SK-N-SH (cell line): ENCODE measurements around the gene TMEM87A. TPM values are rescaled to one million over a fixed set of nuclear protein-coding genes. Genes with fewer than 3 reads are reported as not detected.

Experiments
- CTCF ChIA-PET: fragments of 300-600, 350-600 bp; formaldehyde crosslinking; extraction: SDS; loops from one replicate; lab custom pipeline; 2021; lab: Yijun Ruan, JAX
- POLR2A ChIA-PET: fragments of 350-600 bp; sonication (Branson Sonifier 250); formaldehyde crosslinking; extraction: SDS; loops from one replicate; lab custom pipeline; 2020; ENCODE audit warnings: antibody characterized with exemption, inconsistent platforms; lab: Yijun Ruan, JAX
- DNase-seq: peaks from one replicate; pipeline ENCODE4 v3.0.0; 2012
- H2AFZ ChIP-seq: fragments of 200-600 bp; sonication (generic); 2 replicates; pipeline ENCODE4 v1.8.1; 2016; ENCODE audit warnings: antibody characterized with exemption, mild to moderate bottlenecking, low read depth
- H3F3A ChIP-seq: fragments of 200-600 bp; sonication (generic); replicated peaks from 2 replicates; pipeline ENCODE3; 2016; ENCODE audit warnings: antibody characterized with exemption, mild to moderate bottlenecking; ENCODE audit not compliant: insufficient read depth
- H3K27ac ChIP-seq, 2 experiments: fragments of 200-500 bp in 1 of 2; fragments of 200-600 bp in 1 of 2; sonication (Bioruptor generic) in 1 of 2; sonication (generic), shearing (Covaris generic) in 1 of 2; 2 replicates each; pipeline versions ENCODE4 v1.5.1 to v1.6.1; 2014 to 2016; ENCODE audit warnings: low read depth in 2 of 2, inconsistent platforms in 1 of 2, low read length in 1 of 2, mild to moderate bottlenecking in 1 of 2, mixed read lengths in 1 of 2
- H3K27me3 ChIP-seq: fragments of 200-600 bp; sonication (generic), shearing (Covaris generic); 2 replicates; pipeline ENCODE4 v1.6.1; 2016; ENCODE audit warnings: mixed run types; ENCODE audit not compliant: insufficient read depth
- H3K36me3 ChIP-seq, 2 experiments: fragments of 200-500 bp in 1 of 2; fragments of 200-600 bp in 1 of 2; sonication (Bioruptor generic) in 1 of 2; sonication (generic) in 1 of 2; replicated peaks in 1 of 2; 2 replicates each; pipeline versions ENCODE3 to v1.5.1; 2014 to 2016; ENCODE audit warnings: low read length in 1 of 2, mild to moderate bottlenecking in 1 of 2; ENCODE audit not compliant: insufficient read depth in 2 of 2, control insufficient read depth in 1 of 2
- H3K4me1 ChIP-seq, 2 experiments: fragments of 200-500 bp in 1 of 2; fragments of 200-600 bp in 1 of 2; sonication (Bioruptor generic) in 1 of 2; sonication (generic), shearing (Covaris generic) in 1 of 2; 2 replicates each; pipeline versions ENCODE4 v1.5.1 to v1.6.1; 2014 to 2016; ENCODE audit warnings: low read depth in 1 of 2, low read length in 1 of 2, mixed run types in 1 of 2; ENCODE audit not compliant: insufficient read depth in 2 of 2, control insufficient read depth in 1 of 2
- H3K4me2 ChIP-seq: fragments of 200-600 bp; sonication (generic), shearing (Covaris generic); 2 replicates; pipeline ENCODE4 v1.6.1; 2017; ENCODE audit warnings: mixed run types
- H3K4me3 ChIP-seq, 2 experiments: fragments of 200-500 bp in 1 of 2; fragments of 200-600 bp in 1 of 2; sonication (Bioruptor generic) in 1 of 2; sonication (generic), shearing (Covaris generic) in 1 of 2; 2 replicates each; pipeline versions ENCODE4 v1.5.1 to v1.8.1; 2014 to 2016; ENCODE audit warnings: low read depth in 2 of 2, inconsistent platforms in 1 of 2, low read length in 1 of 2, mild to moderate bottlenecking in 1 of 2, mixed read lengths in 1 of 2, moderate library complexity in 1 of 2
- H3K79me2 ChIP-seq: fragments of 200-600 bp; sonication (generic); 2 replicates; pipeline ENCODE4 v1.8.1; 2017; ENCODE audit warnings: mild to moderate bottlenecking; ENCODE audit not compliant: insufficient read depth
- H3K9ac ChIP-seq: fragments of 200-600 bp; sonication (generic); 2 replicates; pipeline ENCODE4 v1.6.1; 2017; ENCODE audit warnings: mixed run types
- H3K9me2 ChIP-seq: fragments of 200-600 bp; sonication (generic); 2 replicates; pipeline ENCODE4 v1.6.1; 2017; ENCODE audit warnings: mixed run types
- H3K9me3 ChIP-seq: fragments of 200-600 bp; sonication (generic); 2 replicates; pipeline ENCODE4 v1.6.1; 2017; ENCODE audit warnings: mixed run types, mild to moderate bottlenecking, moderate library complexity
- H4K20me1 ChIP-seq: fragments of 200-600 bp; sonication (generic); 2 replicates; pipeline ENCODE4 v1.6.1; 2017; ENCODE audit warnings: mild to moderate bottlenecking, mixed run types; ENCODE audit not compliant: insufficient read depth
- CHD2 ChIP-seq: fragments of 150-350 bp; IDR thresholded peaks from 2 replicates; pipeline ENCODE4 v1.6.1; 2018; ENCODE audit warnings: low read length; ENCODE audit not compliant: partially characterized antibody
- EP300 ChIP-seq, 2 experiments: IDR thresholded peaks; 2 replicates each; pipeline versions ENCODE4 v1.4.0 to v1.6.1; 2012; ENCODE audit warnings: borderline replicate concordance in 1 of 2, low read depth in 1 of 2, low read length in 1 of 2
- FOXJ3 ChIP-seq: sonication (generic); formaldehyde crosslinking; IDR thresholded peaks from 2 replicates; pipeline ENCODE4 v1.5.1; 2020; ENCODE audit warnings: mild to moderate bottlenecking, missing genetic modification reagents
- GABPA ChIP-seq: IDR thresholded peaks from 2 replicates; pipeline ENCODE4 v1.4.0; 2012; ENCODE audit warnings: low read depth, mild to moderate bottlenecking
- GATA2 ChIP-seq: sonication (generic); formaldehyde crosslinking; IDR thresholded peaks from 2 replicates; pipeline ENCODE4 v1.5.0; 2020; ENCODE audit warnings: mild to moderate bottlenecking, missing genetic modification reagents
- NFIC ChIP-seq: IDR thresholded peaks from 2 replicates; pipeline ENCODE4 v1.4.0; 2012; ENCODE audit warnings: borderline replicate concordance
- RAD21 ChIP-seq: IDR thresholded peaks from 2 replicates; pipeline ENCODE4 v1.6.1; 2012; ENCODE audit warnings: mild to moderate bottlenecking, low read length
- RCOR1 ChIP-seq: fragments of 150-350 bp; IDR thresholded peaks from 2 replicates; pipeline ENCODE4 v1.6.1; 2017; ENCODE audit warnings: antibody characterized with exemption, low read length
- RXRA ChIP-seq: IDR thresholded peaks from 2 replicates; pipeline ENCODE4 v1.4.0; 2012; ENCODE audit warnings: low read depth, mild to moderate bottlenecking, borderline replicate concordance
- SIN3A ChIP-seq: IDR thresholded peaks from 2 replicates; pipeline ENCODE4 v1.6.1; 2012; ENCODE audit warnings: low read depth, mild to moderate bottlenecking, low read length, moderate library complexity, borderline replicate concordance
- WGBS: methylation state at CpG from one replicate; pipeline ENCODE4 v1.1.6; 2017; ENCODE audit warnings: low lambda C conversion rate; 5-methylcytosine and 5-hydroxymethylcytosine counted together
- polyA plus RNA-seq, 3 experiments: library from polyadenylated mRNA; depleted of rRNA; stranded (reverse); fragments of >200 nt; gene quantifications; 2 replicates each; pipeline ENCODE4 v1.2.3, GENCODE V29; 2012
- TF ChIP-seq, protein P1 (sequence below): IDR thresholded peaks from 2 replicates; pipeline ENCODE4 v1.6.1; 2012; ENCODE audit warnings: mild to moderate bottlenecking, low read depth, low read length, moderate library complexity
- TF ChIP-seq, protein P2 (sequence below): IDR thresholded peaks from 2 replicates; pipeline ENCODE4; 2012
- TF ChIP-seq, protein P3 (sequence below): IDR thresholded peaks from 2 replicates; pipeline ENCODE4 v1.4.0; 2012; ENCODE audit warnings: low read depth, borderline replicate concordance

TMEM87A gene
- polyA plus RNA-seq, 1 of the 3 experiments (the other 2 are of a cell fraction) = 20.8 TPM

DNA sequence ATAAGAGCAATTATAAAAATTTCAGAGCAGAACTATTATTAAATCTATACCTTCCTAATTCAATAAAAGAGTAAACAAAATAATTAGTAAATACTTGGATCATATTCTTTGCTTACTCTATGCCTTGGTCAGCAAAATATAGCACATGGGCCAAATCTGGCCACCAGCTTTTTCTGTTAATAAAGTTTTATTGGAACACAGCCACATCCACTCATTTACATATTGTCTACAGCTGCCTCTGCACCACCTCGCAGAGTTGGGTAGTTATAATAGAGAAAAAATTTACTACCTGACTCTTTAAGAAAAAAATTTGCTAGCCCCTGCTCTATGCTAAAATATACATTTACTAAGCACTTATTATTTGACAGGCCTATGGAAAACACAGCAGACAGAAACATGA is 32.4 kb downstream of the TMEM87A start:
- Histone ChIP-seq H3K4me2 (no peak overlapping the region), H3K27ac (no peak overlapping the region), H3K4me1 (no peaks in the 10 kb centered on the region), H3K9me2 (no peaks in the 10 kb centered on the region), H3K36me3 (peaks cover 32 to 66% of the 10 kb centered on the region in 2 experiments), H3K9me3 (no peaks in the 10 kb centered on the region), H4K20me1 (no peaks in the 10 kb centered on the region), H3K27me3 (no peaks in the 10 kb centered on the region), H3K9ac (no peak overlapping the region), H3K79me2 (peaks cover 32% of the 10 kb centered on the region; the same call in 1 of the 2 replicates), H3K4me3 (no peak overlapping the region), H2AFZ (no peak overlapping the region), H3F3A (peaks cover 9% of the 10 kb centered on the region)
- ChIA-PET POLR2A (no interaction called here), CTCF (no interaction called here)
- DNase-seq = no peak
- WGBS = 100% methylated on average over 1 of the region's 1 CpG
- TF ChIP-seq RCOR1 (no peak), FOXJ3 (no peak), SIN3A (no peak), RXRA (no peak), RAD21 (no peak), NFIC (no peak), EP300 (IDR thresholded peaks at IDR 0.05; ENCODE audit: borderline replicate concordance in 1 of 2, low read depth in 1 of 2, low read length in 1 of 2) (no peak), GABPA (no peak), CHD2 (no peak), GATA2 (no peak)
- TF ChIP-seq, protein P1, sequence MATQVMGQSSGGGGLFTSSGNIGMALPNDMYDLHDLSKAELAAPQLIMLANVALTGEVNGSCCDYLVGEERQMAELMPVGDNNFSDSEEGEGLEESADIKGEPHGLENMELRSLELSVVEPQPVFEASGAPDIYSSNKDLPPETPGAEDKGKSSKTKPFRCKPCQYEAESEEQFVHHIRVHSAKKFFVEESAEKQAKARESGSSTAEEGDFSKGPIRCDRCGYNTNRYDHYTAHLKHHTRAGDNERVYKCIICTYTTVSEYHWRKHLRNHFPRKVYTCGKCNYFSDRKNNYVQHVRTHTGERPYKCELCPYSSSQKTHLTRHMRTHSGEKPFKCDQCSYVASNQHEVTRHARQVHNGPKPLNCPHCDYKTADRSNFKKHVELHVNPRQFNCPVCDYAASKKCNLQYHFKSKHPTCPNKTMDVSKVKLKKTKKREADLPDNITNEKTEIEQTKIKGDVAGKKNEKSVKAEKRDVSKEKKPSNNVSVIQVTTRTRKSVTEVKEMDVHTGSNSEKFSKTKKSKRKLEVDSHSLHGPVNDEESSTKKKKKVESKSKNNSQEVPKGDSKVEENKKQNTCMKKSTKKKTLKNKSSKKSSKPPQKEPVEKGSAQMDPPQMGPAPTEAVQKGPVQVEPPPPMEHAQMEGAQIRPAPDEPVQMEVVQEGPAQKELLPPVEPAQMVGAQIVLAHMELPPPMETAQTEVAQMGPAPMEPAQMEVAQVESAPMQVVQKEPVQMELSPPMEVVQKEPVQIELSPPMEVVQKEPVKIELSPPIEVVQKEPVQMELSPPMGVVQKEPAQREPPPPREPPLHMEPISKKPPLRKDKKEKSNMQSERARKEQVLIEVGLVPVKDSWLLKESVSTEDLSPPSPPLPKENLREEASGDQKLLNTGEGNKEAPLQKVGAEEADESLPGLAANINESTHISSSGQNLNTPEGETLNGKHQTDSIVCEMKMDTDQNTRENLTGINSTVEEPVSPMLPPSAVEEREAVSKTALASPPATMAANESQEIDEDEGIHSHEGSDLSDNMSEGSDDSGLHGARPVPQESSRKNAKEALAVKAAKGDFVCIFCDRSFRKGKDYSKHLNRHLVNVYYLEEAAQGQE = no peak
- TF ChIP-seq, protein P2, sequence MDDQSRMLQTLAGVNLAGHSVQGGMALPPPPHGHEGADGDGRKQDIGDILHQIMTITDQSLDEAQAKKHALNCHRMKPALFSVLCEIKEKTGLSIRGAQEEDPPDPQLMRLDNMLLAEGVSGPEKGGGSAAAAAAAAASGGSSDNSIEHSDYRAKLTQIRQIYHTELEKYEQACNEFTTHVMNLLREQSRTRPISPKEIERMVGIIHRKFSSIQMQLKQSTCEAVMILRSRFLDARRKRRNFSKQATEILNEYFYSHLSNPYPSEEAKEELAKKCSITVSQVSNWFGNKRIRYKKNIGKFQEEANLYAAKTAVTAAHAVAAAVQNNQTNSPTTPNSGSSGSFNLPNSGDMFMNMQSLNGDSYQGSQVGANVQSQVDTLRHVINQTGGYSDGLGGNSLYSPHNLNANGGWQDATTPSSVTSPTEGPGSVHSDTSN = no peak
- TF ChIP-seq, protein P3, sequence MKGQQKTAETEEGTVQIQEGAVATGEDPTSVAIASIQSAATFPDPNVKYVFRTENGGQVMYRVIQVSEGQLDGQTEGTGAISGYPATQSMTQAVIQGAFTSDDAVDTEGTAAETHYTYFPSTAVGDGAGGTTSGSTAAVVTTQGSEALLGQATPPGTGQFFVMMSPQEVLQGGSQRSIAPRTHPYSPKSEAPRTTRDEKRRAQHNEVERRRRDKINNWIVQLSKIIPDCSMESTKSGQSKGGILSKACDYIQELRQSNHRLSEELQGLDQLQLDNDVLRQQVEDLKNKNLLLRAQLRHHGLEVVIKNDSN = no peak
